HG03575 (cell line): ENCODE results near the gene CDK6.

Source experiments
- ATAC-seq: cut with Tn5 transposase; IDR thresholded peaks from one replicate; pipeline ENCODE4 v1.9.1; 2021; ENCODE audit not compliant: unreplicated experiment, insufficient number of reproducible peaks, low FRiP score; ENCODE audit errors: extremely low read depth

Gene CDK6

GRCh38 chr7:92725161-92725925 is 111.0 kb downstream of the CDK6 start:
- no peak for ATAC-seq

GRCh38 chr7:92723943-92724342 is 112.4 kb downstream of the CDK6 start:
- no peak for ATAC-seq

- no peak for ATAC-seq
Measured at GRCh38 chr7:92723205-92723604, 113.2 kb downstream of the CDK6 start.

- ATAC-seq: no peak
Measured at GRCh38 chr7:92722541-92722940, 113.8 kb downstream of the CDK6 start.

- ATAC-seq: peak; percentile 35
Measured at GRCh38 chr7:92720604-92721350, 115.6 kb downstream of the CDK6 start.

- no peak for ATAC-seq
Measured at GRCh38 chr7:92717993-92718716, 118.2 kb downstream of the CDK6 start.

GRCh38 chr7:92717623-92717992 is 118.8 kb downstream of the CDK6 start:
- ATAC-seq: no peak

- no peak for ATAC-seq
Measured at GRCh38 chr7:92716825-92717580, 119.4 kb downstream of the CDK6 start.

- no peak for ATAC-seq
Measured at GRCh38 chr7:92715963-92716362, 120.4 kb downstream of the CDK6 start.

- no peak for ATAC-seq
Measured at GRCh38 chr7:92714767-92715166, 121.6 kb downstream of the CDK6 start.

- no peak for ATAC-seq
Measured at GRCh38 chr7:92714280-92714679, 122.1 kb downstream of the CDK6 start.

GRCh38 chr7:92709912-92710311 is 126.5 kb downstream of the CDK6 start:
- ATAC-seq: no peak

- no peak for ATAC-seq
Measured at GRCh38 chr7:92709150-92709549, 127.2 kb downstream of the CDK6 start.

GRCh38 chr7:92708111-92709042 is 128.0 kb downstream of the CDK6 start:
- no peak for ATAC-seq

- ATAC-seq: no peak
Measured at GRCh38 chr7:92707435-92707834, 128.9 kb downstream of the CDK6 start.

- ATAC-seq: no peak
Measured at GRCh38 chr7:92706563-92706962, 129.8 kb downstream of the CDK6 start.

- ATAC-seq: no peak
Measured at GRCh38 chr7:92705831-92706230, 130.5 kb downstream of the CDK6 start.

GRCh38 chr7:92704858-92705257 is 131.5 kb downstream of the CDK6 start:
- ATAC-seq: no peak
